Measurements from ENCODE around the gene PLB1.
"Not testable (repeated sequence)": the region's sequence is repeated elsewhere in the genome, so short reads cannot be mapped to it uniquely, and the experiment has no call there.

PLB1 gene

GRCh38 chr2:28662044-28662443 lies 166.2 kb downstream of the PLB1 start:
- no peak overlapping the region for H3K4me3 ChIP-seq (ENCODE audit: low read depth, low read length)
- DNase-seq (ENCODE audit: low read depth) = no peak
- no peak for TF ChIP-seq CTCF (IDR thresholded peaks at IDR 0.05; ENCODE audit: low read depth, low read length, missing control alignments)

GRCh38 chr2:28662468-28663181 lies 166.8 kb downstream of the PLB1 start:
- TF ChIP-seq CTCF (IDR thresholded peaks at IDR 0.05; ENCODE audit: low read depth, low read length, missing control alignments) = no peak
- no peak for DNase-seq (ENCODE audit: low read depth)
- no peak overlapping the region for H3K4me3 ChIP-seq (ENCODE audit: low read depth, low read length)

GRCh38 chr2:28663359-28663758 lies 167.5 kb downstream of the PLB1 start:
- no peak overlapping the region for H3K4me3 ChIP-seq (ENCODE audit: low read depth, low read length)
- DNase-seq (ENCODE audit: low read depth) = no peak
- no peak for TF ChIP-seq CTCF (IDR thresholded peaks at IDR 0.05; ENCODE audit: low read depth, low read length, missing control alignments)

- DNase-seq (ENCODE audit: low read depth) = no peak
- no peak for TF ChIP-seq CTCF (IDR thresholded peaks at IDR 0.05; ENCODE audit: low read depth, low read length, missing control alignments)
- H3K4me3 ChIP-seq (ENCODE audit: low read depth, low read length) = no peak overlapping the region
These were observed 168.4 kb downstream of the PLB1 start for GRCh38 chr2:28664120-28664842.

- H3K4me3 ChIP-seq (ENCODE audit: low read depth, low read length) = no peak overlapping the region
- no peak for DNase-seq (ENCODE audit: low read depth)
These were observed 169.3 kb downstream of the PLB1 start for GRCh38 chr2:28665041-28665704.

GRCh38 chr2:28665811-28666377 lies 170.0 kb downstream of the PLB1 start:
- H3K4me3 ChIP-seq (ENCODE audit: low read depth, low read length); DNase-seq (ENCODE audit: low read depth): not testable (repeated sequence)

More at GRCh38 chr2:28665041-28665704, 169.3 kb downstream of the PLB1 start:
- no peak for TF ChIP-seq CTCF (IDR thresholded peaks at IDR 0.05; ENCODE audit: low read depth, low read length, missing control alignments)
